Trophoblast cell (in vitro differentiated cells and primary cell): ENCODE measurements around the gene F5.

Experiments used
- DNase-seq, 2 donors: peaks; one replicate each; pipeline ENCODE4 v3.0.0-alpha.2; 2016
- H2AFZ ChIP-seq: 2 replicates; pipeline ENCODE4 v1.6.1; 2013; ENCODE audit warnings: low read length, moderate library complexity, mild to moderate bottlenecking; ENCODE audit not compliant: insufficient read depth, poor library complexity
- H2AK5ac ChIP-seq: 2 replicates; pipeline ENCODE4 v1.6.1; 2013; ENCODE audit warnings: mild to moderate bottlenecking, low read length
- H2BK120ac ChIP-seq: 2 replicates; pipeline ENCODE4 v1.6.1; 2013; ENCODE audit warnings: low read length, mild to moderate bottlenecking, moderate library complexity; ENCODE audit not compliant: insufficient read depth, poor library complexity
- H2BK12ac ChIP-seq: 2 replicates; pipeline ENCODE4 v1.6.1; 2013; ENCODE audit warnings: mild to moderate bottlenecking, low read length, moderate library complexity
- H2BK5ac ChIP-seq: 2 replicates; pipeline ENCODE4 v1.6.1; 2013; ENCODE audit warnings: low read length, low read depth, moderate library complexity, mild to moderate bottlenecking; ENCODE audit not compliant: poor library complexity
- H3K14ac ChIP-seq: 2 replicates; pipeline ENCODE4 v1.6.1; 2013; ENCODE audit warnings: mild to moderate bottlenecking, low read length
- H3K18ac ChIP-seq: 2 replicates; pipeline ENCODE4 v1.6.1; 2013; ENCODE audit warnings: mild to moderate bottlenecking, low read length
- H3K23ac ChIP-seq: 2 replicates; pipeline ENCODE4 v1.6.1; 2013; ENCODE audit warnings: low read length
- H3K27ac ChIP-seq: 2 replicates; pipeline ENCODE4 v1.5.1; 2013; ENCODE audit warnings: low read depth, mild to moderate bottlenecking, inconsistent platforms, low read length, moderate library complexity
- H3K27me3 ChIP-seq: 2 replicates; pipeline ENCODE4 v1.6.1; 2013; ENCODE audit warnings: inconsistent platforms, mild to moderate bottlenecking, low read length, moderate library complexity; ENCODE audit not compliant: insufficient read depth
- H3K36me3 ChIP-seq, 2 experiments: 1 replicate in 1 of 2; 2 replicates in 1 of 2; pipeline ENCODE4 v1.6.1; 2013; ENCODE audit warnings: low read length in 2 of 2, mild to moderate bottlenecking in 2 of 2, moderate library complexity in 1 of 2; ENCODE audit not compliant: insufficient read depth in 2 of 2, control insufficient read depth in 1 of 2
- H3K4ac ChIP-seq: 2 replicates; pipeline ENCODE4 v1.6.1; 2013; ENCODE audit warnings: low read depth, mild to moderate bottlenecking, low read length, moderate library complexity
- H3K4me1 ChIP-seq, 2 experiments: 1 replicate in 1 of 2; 2 replicates in 1 of 2; pipeline ENCODE4 v1.6.1; 2013; ENCODE audit warnings: low read length in 2 of 2, mild to moderate bottlenecking in 2 of 2, moderate library complexity in 1 of 2; ENCODE audit not compliant: insufficient read depth in 2 of 2, control insufficient read depth in 1 of 2
- H3K4me2 ChIP-seq: 2 replicates; pipeline ENCODE4 v1.6.1; 2013; ENCODE audit warnings: inconsistent platforms, mild to moderate bottlenecking, low read length, moderate library complexity
- H3K4me3 ChIP-seq: 2 replicates; pipeline ENCODE4 v1.5.1; 2013; ENCODE audit warnings: mild to moderate bottlenecking, low read depth, low read length, inconsistent platforms
- H3K79me1 ChIP-seq: one replicate; pipeline ENCODE4 v1.6.1; 2013; ENCODE audit warnings: low read length
- H3K79me2 ChIP-seq: 2 replicates; pipeline ENCODE4 v1.6.1; 2013; ENCODE audit warnings: low read length, mild to moderate bottlenecking; ENCODE audit not compliant: control insufficient read depth, insufficient read depth, poor library complexity
- H3K9ac ChIP-seq: 2 replicates; pipeline ENCODE4 v1.6.1; 2013; ENCODE audit warnings: mild to moderate bottlenecking, low read length
- H3K9me3 ChIP-seq: 2 replicates; pipeline ENCODE4 v1.6.1; 2013; ENCODE audit warnings: low read depth, mild to moderate bottlenecking, control low read depth, inconsistent platforms, low read length; ENCODE audit not compliant: insufficient read depth
- H4K12ac ChIP-seq: 2 replicates; pipeline ENCODE4 v1.6.1; 2013; ENCODE audit warnings: low read depth, mild to moderate bottlenecking, low read length, moderate library complexity
- H4K8ac ChIP-seq: 2 replicates; pipeline ENCODE4 v1.6.1; 2013; ENCODE audit warnings: low read depth, mild to moderate bottlenecking, low read length, moderate library complexity
- H4K91ac ChIP-seq: one replicate; pipeline ENCODE4 v1.6.1; 2013; ENCODE audit warnings: low read depth, mild to moderate bottlenecking, low read length, moderate library complexity
- WGBS: extraction: QIAGEN DNeasy Blood & Tissue Kit; methylation state at CpG from one replicate; pipeline ENCODE4 v1.1.7; 2013; ENCODE audit warnings: missing lambda C conversion rate; ENCODE audit not compliant: insufficient read length, insufficient coverage; ENCODE audit errors: extremely low coverage; 5-methylcytosine and 5-hydroxymethylcytosine counted together

The F5 gene

GRCh38 chr1:169513208-169513607 is 73.1 kb downstream of the F5 start:
- Histone ChIP-seq H3K4me2 (no peak overlapping the region), H3K9ac (no peak overlapping the region), H3K4ac (no peak overlapping the region), H2AFZ (peak overlapping the region; percentile 35), H3K9me3 (no peaks in the 10 kb centered on the region), H3K23ac (no peak overlapping the region), H3K4me3 (no peak overlapping the region), H4K12ac (no peak overlapping the region), H3K18ac (no peak overlapping the region), H2AK5ac (no peak overlapping the region), H4K8ac (no peak overlapping the region), H2BK5ac (no peak overlapping the region), H3K79me1 (no peaks in the 10 kb centered on the region), H3K27ac (no peak overlapping the region), H3K27me3 (no peaks in the 10 kb centered on the region), H2BK120ac (no peak overlapping the region), H3K36me3 (no peaks in the 10 kb centered on the region), H4K91ac (no peak overlapping the region), H3K79me2 (no peaks in the 10 kb centered on the region), H3K4me1 (no peaks in the 10 kb centered on the region), H3K14ac (no peak overlapping the region), H2BK12ac (no peak overlapping the region)
- no peak for DNase-seq

GRCh38 chr1:169511316-169512005 is 74.8 kb downstream of the F5 start:
- no peak overlapping the region for H3K4ac ChIP-seq
- H3K79me2 ChIP-seq = no peaks in the 10 kb centered on the region
- DNase-seq = peak; percentile 5 to 83
- WGBS = no CpG with 5 or more reads among the region's 3 CpGs
- H4K91ac ChIP-seq = no peak overlapping the region
- no peak overlapping the region for H3K23ac ChIP-seq
- H3K4me1 ChIP-seq = no peaks in the 10 kb centered on the region
- no peak overlapping the region for H2BK5ac ChIP-seq
- no peak overlapping the region for H3K18ac ChIP-seq
- H3K79me1 ChIP-seq = no peaks in the 10 kb centered on the region
- H4K8ac ChIP-seq = no peak overlapping the region
- H2BK120ac ChIP-seq = no peak overlapping the region
- H3K9me3 ChIP-seq = no peaks in the 10 kb centered on the region
- H3K4me2 ChIP-seq = no peak overlapping the region
- H3K27me3 ChIP-seq = no peaks in the 10 kb centered on the region
- H2BK12ac ChIP-seq = no peak overlapping the region
- no peak overlapping the region for H2AFZ ChIP-seq
- H2AK5ac ChIP-seq = no peak overlapping the region
- no peak overlapping the region for H3K27ac ChIP-seq
- no peak overlapping the region for H3K4me3 ChIP-seq
- no peak overlapping the region for H4K12ac ChIP-seq
- H3K9ac ChIP-seq = no peak overlapping the region
- H3K36me3 ChIP-seq = no peaks in the 10 kb centered on the region
- no peak overlapping the region for H3K14ac ChIP-seq

- no peak overlapping the region for H3K27ac ChIP-seq
- no peak overlapping the region for H2BK12ac ChIP-seq
- no peak overlapping the region for H2AFZ ChIP-seq
- no peak overlapping the region for H3K18ac ChIP-seq
- no peaks in the 10 kb centered on the region for H3K79me1 ChIP-seq
- no peak overlapping the region for H3K23ac ChIP-seq
- H2BK120ac ChIP-seq = no peak overlapping the region
- H3K9ac ChIP-seq = no peak overlapping the region
- no peak overlapping the region for H2BK5ac ChIP-seq
- H3K79me2 ChIP-seq = no peaks in the 10 kb centered on the region
- no peak overlapping the region for H4K12ac ChIP-seq
- H3K4me1 ChIP-seq = no peaks in the 10 kb centered on the region
- H3K4me3 ChIP-seq = no peak overlapping the region
- no peak overlapping the region for H4K91ac ChIP-seq
- no peak overlapping the region for H2AK5ac ChIP-seq
- H3K27me3 ChIP-seq = no peaks in the 10 kb centered on the region
- no peak overlapping the region for H3K4ac ChIP-seq
- H3K14ac ChIP-seq = no peak overlapping the region
- DNase-seq = no peak
- no peaks in the 10 kb centered on the region for H3K36me3 ChIP-seq
- 100% methylated on average over 1 of the region's 4 CpGs for WGBS
- no peak overlapping the region for H3K4me2 ChIP-seq
- H3K9me3 ChIP-seq = no peaks in the 10 kb centered on the region
- H4K8ac ChIP-seq = no peak overlapping the region
Observed at GRCh38 chr1:169510060-169510459, 76.2 kb downstream of the F5 start.

- Histone ChIP-seq H3K4me1 (no peaks in the 10 kb centered on the region), H3K4me2 (no peak overlapping the region), H3K79me1 (no peaks in the 10 kb centered on the region), H3K27me3 (no peaks in the 10 kb centered on the region), H3K18ac (no peak overlapping the region), H4K91ac (no peak overlapping the region), H4K8ac (no peak overlapping the region), H3K23ac (no peak overlapping the region), H3K9me3 (no peaks in the 10 kb centered on the region), H3K79me2 (no peaks in the 10 kb centered on the region), H3K4me3 (no peak overlapping the region), H2AFZ (no peak overlapping the region), H2AK5ac (no peak overlapping the region), H3K27ac (no peak overlapping the region), H2BK120ac (no peak overlapping the region), H3K4ac (no peak overlapping the region), H2BK12ac (no peak overlapping the region), H3K36me3 (no peaks in the 10 kb centered on the region), H2BK5ac (no peak overlapping the region), H3K9ac (no peak overlapping the region), H3K14ac (no peak overlapping the region), H4K12ac (no peak overlapping the region)
- DNase-seq = no peak
- WGBS = no CpG with 5 or more reads among the region's 1 CpG
Observed at GRCh38 chr1:169509354-169509753, 76.9 kb downstream of the F5 start.
